GM23338 (cell line): ENCODE data around the gene PINK1.

Source experiments
- CREB1 ChIP-seq: fragments of 250-450 bp; sonication (Bioruptor Pico); IDR thresholded peaks from 2 replicates; pipeline ENCODE4 v1.5.0; 2020; ENCODE audit warnings: low read depth, mild to moderate bottlenecking, moderate library complexity
- EZH2 ChIP-seq: fragments of 200-600 bp; sonication (generic); IDR thresholded peaks from one replicate; pipeline ENCODE4 v1.8.0; 2017; ENCODE audit warnings: antibody characterized with exemption, mild to moderate bottlenecking, low read depth; ENCODE audit not compliant: unreplicated experiment
- EZH2phosphoT487 ChIP-seq: fragments of 200-600 bp; sonication (generic); IDR thresholded peaks from one replicate; pipeline ENCODE4 v1.8.1; 2018; ENCODE audit warnings: antibody characterized with exemption; ENCODE audit not compliant: unreplicated experiment
- JUNB ChIP-seq: IDR thresholded peaks from one replicate; pipeline ENCODE4 v1.6.1; 2016; ENCODE audit warnings: antibody characterized with exemption; ENCODE audit not compliant: unreplicated experiment
- ZNF114 ChIP-seq: fragments of 250-450 bp; sonication (Bioruptor Pico); IDR thresholded peaks from 2 replicates; pipeline ENCODE4 v1.5.0; 2020; ENCODE audit warnings: mild to moderate bottlenecking, moderate library complexity
- TF ChIP-seq, protein P1 (sequence below), 2 experiments: fragments of 200-600 bp in 1 of 2; sonication (generic) in 1 of 2; conservative IDR thresholded peaks; 2 replicates each; pipeline versions ENCODE4 v1.5.1 to v1.6.1; 2016 to 2017; ENCODE audit warnings: antibody characterized with exemption in 2 of 2, low read depth in 2 of 2, mild to moderate bottlenecking in 2 of 2, moderate library complexity in 1 of 2
- TF ChIP-seq, protein P2 (sequence below): IDR thresholded peaks from one replicate; pipeline ENCODE4 v1.6.1; 2018; ENCODE audit warnings: antibody characterized with exemption; ENCODE audit not compliant: unreplicated experiment

GRCh38 chr1:20626098-20626427, 7.2 kb upstream of the PINK1 start:
- TF ChIP-seq, protein P1, sequence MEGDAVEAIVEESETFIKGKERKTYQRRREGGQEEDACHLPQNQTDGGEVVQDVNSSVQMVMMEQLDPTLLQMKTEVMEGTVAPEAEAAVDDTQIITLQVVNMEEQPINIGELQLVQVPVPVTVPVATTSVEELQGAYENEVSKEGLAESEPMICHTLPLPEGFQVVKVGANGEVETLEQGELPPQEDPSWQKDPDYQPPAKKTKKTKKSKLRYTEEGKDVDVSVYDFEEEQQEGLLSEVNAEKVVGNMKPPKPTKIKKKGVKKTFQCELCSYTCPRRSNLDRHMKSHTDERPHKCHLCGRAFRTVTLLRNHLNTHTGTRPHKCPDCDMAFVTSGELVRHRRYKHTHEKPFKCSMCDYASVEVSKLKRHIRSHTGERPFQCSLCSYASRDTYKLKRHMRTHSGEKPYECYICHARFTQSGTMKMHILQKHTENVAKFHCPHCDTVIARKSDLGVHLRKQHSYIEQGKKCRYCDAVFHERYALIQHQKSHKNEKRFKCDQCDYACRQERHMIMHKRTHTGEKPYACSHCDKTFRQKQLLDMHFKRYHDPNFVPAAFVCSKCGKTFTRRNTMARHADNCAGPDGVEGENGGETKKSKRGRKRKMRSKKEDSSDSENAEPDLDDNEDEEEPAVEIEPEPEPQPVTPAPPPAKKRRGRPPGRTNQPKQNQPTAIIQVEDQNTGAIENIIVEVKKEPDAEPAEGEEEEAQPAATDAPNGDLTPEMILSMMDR (conservative IDR thresholded peaks at IDR 0.05; ENCODE audit: low read depth in 2 of 2): no peak
- TF ChIP-seq EZH2: no peak
- TF ChIP-seq ZNF114: no peak
- TF ChIP-seq, protein P2, sequence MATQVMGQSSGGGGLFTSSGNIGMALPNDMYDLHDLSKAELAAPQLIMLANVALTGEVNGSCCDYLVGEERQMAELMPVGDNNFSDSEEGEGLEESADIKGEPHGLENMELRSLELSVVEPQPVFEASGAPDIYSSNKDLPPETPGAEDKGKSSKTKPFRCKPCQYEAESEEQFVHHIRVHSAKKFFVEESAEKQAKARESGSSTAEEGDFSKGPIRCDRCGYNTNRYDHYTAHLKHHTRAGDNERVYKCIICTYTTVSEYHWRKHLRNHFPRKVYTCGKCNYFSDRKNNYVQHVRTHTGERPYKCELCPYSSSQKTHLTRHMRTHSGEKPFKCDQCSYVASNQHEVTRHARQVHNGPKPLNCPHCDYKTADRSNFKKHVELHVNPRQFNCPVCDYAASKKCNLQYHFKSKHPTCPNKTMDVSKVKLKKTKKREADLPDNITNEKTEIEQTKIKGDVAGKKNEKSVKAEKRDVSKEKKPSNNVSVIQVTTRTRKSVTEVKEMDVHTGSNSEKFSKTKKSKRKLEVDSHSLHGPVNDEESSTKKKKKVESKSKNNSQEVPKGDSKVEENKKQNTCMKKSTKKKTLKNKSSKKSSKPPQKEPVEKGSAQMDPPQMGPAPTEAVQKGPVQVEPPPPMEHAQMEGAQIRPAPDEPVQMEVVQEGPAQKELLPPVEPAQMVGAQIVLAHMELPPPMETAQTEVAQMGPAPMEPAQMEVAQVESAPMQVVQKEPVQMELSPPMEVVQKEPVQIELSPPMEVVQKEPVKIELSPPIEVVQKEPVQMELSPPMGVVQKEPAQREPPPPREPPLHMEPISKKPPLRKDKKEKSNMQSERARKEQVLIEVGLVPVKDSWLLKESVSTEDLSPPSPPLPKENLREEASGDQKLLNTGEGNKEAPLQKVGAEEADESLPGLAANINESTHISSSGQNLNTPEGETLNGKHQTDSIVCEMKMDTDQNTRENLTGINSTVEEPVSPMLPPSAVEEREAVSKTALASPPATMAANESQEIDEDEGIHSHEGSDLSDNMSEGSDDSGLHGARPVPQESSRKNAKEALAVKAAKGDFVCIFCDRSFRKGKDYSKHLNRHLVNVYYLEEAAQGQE: no peak
- no peak for TF ChIP-seq EZH2phosphoT487
- TF ChIP-seq JUNB: no peak
- no peak for TF ChIP-seq CREB1 (CRISPR knock-in tag)
